ENCODE data around the gene PDCD4.
"Not testable (repeated sequence)": the region's sequence is repeated elsewhere in the genome, so short reads cannot be mapped to it uniquely, and the experiment has no call there.

The PDCD4 gene

GRCh38 chr10:110861930-110862649 lies 9.6 kb upstream of the PDCD4 start:
- DNase-seq = no peak

DNA sequence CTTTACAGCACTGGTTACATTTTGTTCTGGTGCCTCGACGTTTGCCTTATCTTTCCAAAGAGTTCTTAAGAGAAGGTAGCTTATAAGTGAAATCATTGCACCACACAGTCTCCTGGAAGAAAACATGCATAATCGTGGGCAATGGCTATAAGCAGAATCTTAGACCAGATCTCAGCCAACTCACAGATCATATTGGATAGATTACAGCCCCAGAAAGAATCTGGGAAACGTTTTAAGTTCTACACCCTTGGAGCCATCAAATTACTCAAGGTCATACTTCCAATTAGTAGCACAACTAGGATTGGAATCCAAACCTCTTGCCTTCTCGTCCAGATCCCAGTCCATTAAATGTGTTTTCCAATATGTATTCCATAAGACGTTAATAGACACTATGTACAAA lies 8.8 kb upstream of the PDCD4 start:
- no peak for DNase-seq

DNA sequence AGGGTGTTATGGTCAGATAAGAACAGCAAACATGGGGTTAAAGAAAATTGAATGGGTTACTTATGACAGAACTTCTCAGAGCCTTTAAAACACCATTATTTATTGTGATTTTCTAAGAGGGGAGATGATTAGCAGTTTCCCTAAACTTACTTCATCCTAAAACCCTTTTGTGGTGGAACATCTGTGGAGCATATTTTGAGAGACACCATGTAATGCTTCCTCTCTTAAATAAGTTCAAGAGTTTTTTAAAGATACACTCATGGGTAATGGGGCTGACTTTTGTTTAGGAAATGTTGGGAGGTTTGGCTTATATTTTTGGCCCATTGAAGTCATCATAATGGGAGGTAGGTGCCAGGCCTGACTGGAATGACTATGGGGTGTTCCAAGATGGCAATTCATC lies 8.4 kb upstream of the PDCD4 start:
- DNase-seq = no peak

DNA sequence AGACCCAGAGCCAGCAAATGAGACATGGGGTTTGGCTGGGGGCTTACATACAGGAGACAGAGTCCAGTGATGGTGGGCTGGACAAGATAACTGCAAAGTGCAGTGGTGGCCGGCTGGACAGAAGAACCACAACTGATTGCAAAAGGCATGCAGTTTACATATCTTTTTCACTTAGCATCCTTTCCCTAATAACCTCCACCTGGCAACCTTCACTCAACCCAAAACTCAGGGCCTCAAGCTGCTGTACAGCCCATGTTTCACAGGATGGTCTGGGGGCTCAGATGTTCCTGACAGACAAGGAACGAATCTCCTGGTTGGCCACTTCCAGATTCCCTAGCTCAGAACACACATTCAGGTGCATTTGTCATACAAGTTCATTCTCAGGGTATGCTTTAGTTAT lies 7.8 kb upstream of the PDCD4 start:
- no peak for DNase-seq

- no peak for DNase-seq
These were observed 7.0 kb upstream of the PDCD4 start for GRCh38 chr10:110864662-110865140.

DNA sequence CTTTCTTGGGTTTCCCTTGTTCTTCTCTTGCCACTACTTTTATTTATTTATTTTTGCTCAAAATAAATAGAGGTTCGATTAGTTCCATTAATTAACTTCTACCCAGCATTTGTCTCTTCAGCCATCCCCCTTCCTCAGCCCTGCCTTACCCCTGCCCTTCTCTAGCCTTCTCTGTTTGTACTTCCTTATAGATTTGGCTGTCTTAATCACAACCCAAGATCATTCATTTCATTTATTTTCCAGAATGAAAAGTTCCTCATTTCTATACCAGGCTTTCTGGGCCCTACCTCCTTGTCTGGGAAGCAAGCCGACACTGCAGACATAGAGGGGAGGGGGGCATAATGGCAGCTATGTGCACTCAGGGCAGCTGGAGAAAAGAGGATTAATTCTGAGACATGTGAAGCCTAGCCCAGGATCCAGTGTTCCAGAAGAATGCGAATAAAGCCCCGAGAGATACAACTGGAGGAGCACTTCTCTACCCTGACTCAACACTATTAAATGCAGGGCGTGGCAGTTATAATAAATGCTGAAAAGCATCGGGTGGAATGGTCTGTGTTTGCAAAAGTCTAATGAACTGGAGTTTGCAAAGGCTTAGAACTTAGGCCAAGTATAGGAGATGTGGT lies 6.4 kb upstream of the PDCD4 start:
- DNase-seq = no peak

GRCh38 chr10:110865809-110866482 lies 5.8 kb upstream of the PDCD4 start:
- no peak for DNase-seq

DNA sequence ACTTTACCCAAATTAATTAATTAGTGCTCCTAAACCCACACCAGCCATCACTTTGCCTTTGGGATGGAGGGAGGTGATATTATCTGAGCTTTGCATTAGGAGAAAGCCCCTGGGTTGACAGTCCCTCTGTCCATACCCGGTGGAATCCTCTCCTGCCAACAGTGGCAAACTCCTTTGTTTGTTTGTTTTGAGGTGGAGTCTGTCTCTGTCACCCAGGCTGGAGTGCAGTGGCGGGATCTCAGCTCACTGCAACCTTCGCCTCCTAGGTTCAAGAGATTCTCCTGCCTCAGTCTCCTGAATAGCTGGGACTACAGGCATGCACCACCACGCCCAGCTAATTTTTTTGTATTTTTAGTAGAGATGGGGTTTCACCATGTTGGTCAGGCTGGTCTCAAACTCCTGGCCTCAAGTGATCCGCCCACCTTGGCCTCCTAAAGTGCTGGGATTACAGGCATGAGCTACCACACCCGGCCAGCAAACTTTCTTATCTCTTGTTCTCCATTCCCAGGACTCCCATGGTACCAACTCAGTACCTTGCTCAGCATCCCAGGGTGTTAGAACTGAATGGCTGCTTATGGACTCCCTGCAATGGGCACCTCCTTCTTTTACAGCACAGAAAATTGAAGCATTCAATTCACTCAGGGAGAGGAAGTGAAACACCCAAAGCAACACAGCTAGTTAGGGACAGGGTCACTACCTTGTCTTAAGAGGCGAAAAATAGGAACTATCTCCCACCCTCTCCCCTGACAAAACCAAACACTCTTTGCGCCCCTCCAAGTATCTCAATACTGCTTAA lies 4.5 kb upstream of the PDCD4 start:
- not testable (repeated sequence) for DNase-seq

- no peak for DNase-seq
These were observed 3.8 kb upstream of the PDCD4 start for GRCh38 chr10:110867807-110868465.

DNA sequence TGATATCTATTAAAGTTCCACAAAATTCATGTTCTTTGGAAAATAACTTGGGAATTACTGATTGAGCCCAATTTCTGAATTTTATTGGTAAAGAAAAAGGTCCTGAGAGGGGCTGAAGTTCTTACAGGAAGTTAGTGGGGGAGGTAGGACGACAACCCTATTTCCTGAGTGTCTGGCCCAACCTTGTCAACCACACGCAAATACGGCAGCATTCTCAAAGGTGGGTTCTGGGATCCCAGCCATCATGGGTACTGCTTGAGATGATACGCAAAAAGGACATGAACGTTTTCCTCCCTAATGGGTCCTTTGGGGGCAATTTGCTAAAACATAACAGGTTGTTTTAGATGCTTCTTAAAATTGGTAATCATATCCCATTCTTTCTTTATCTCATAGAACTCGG lies 2.7 kb upstream of the PDCD4 start:
- DNase-seq = no peak

GRCh38 chr10:110870823-110871297 lies 868 bp upstream of the PDCD4 start:
- DNase-seq = no peak

- peak; percentile 89 for DNase-seq
These were observed 636 bp downstream of the PDCD4 start for GRCh38 chr10:110872145-110872983.

DNA sequence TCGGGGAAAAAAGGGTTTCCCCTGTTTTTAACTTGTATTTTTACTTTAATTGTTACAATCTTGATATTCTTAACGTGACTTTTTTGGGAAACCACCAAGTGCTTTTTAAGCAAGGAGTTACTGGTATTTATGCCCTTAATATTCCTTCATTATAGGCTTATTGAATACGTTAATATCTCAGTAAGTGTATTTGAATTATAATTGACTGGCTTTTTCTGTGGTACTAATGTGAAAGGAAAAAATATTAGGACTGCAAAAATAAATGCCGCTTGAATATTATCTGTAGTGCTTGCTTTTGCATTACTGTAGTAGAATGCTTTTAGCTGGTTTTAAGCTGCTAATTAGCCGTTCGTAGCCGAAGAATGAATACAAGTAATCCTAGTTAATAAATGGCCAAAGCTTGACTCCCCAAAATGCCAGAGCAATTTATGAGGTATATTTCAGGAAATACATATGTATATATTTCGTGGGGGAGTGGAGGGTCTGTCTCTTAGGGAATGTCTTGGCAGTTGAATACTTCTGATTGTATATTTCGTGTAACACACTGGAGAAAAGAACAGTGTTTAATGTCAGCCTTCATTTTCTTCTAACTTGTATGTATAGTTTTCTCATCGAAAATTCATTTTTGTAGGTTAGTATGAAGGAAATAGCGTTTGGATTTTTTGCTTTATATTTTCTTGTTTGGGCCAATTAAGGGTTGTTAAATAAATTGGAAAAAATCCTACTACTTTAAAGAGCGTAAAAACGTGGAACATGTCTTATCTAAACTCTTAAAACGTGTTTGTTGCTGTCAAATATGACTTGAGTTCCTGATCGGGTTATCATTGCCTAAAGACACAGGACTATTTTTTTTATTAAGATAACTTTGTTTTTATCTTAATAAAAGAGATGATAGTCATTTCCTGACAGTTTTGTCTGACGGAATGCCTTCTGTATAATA lies 1.5 kb downstream of the PDCD4 start:
- peak; percentile 33 for DNase-seq

DNA sequence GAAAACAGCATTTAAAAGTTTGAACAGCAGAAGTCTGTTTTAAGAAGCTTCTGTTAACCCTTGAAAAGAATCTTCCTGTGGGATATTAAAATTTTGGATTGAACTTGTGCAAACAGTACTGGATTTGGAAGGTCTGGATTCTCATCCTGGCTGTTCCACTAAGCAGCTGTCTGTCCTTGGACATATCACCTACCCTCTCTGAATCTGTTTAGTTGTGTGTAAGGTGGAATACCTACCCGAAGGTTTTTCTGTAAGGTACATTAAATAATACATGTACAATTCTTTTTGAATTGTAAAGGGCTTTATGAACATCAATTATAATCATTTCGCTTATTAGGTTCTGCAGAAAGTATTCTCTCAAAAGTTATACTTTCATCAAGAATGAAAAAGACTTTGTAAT lies 2.2 kb downstream of the PDCD4 start:
- no peak for DNase-seq

DNA sequence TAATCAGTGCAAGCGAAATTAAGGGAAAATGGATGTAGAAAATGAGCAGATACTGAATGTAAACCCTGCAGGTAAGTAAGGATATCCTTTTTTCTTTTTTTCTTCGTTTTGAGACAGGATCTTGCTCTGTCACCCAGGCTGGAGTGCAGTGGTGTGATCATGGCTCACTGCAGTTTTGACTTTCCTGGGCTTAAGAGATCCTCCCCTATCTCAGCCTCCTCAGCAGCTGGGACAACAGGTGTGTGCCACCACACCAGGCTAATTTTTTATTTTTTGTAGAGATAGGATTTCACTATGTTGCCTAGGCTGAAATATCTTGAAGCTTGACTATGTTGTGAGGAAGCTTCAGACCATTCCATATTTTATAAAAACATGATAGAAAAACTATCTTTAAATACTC lies 4.3 kb downstream of the PDCD4 start:
- no peak for DNase-seq

DNA sequence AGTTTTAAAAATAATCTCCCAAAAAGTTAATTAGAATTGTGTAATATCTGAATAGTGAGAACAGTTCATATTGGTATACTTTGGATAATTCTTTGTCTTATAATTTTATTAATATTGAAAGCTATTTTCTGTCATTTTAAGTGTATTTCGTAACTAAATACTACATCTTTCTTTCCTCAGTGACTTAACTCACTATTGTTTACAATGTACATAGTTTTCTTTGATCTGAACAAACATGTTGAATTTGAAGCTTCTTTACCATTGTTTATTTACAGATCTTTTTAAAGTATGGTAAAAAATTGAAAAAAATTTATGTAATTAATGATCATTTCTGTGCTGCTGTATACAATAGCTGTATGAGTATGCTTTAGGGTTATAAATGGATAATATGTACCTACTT lies 5.1 kb downstream of the PDCD4 start:
- no peak for DNase-seq

- no peak for DNase-seq
These were observed 8.3 kb downstream of the PDCD4 start for GRCh38 chr10:110880012-110880411.

DNA sequence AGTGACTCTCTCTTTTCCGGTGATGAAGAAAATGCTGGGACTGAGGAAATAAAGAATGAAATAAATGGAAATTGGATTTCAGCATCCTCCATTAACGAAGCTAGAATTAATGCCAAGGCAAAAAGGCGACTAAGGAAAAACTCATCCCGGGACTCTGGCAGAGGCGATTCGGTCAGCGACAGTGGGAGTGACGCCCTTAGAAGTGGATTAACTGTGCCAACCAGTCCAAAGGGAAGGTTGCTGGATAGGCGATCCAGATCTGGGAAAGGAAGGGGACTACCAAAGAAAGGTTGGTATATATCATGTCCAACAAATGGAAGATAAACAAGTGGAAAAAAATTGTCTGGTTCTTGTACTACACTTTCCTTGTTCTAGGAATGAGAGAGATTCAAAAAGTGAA lies 9.5 kb downstream of the PDCD4 start:
- DNase-seq = no peak

- no peak for DNase-seq
These were observed 10.2 kb downstream of the PDCD4 start for GRCh38 chr10:110881905-110882304.

GRCh38 chr10:110883924-110884323 lies 12.2 kb downstream of the PDCD4 start:
- no peak for DNase-seq
